ENCODE measurements around the gene BBLN. TPM values are rescaled to one million over a fixed set of nuclear protein-coding genes. Genes with fewer than 3 reads are reported as not detected.
"Not testable (repeated sequence)": the region's sequence is repeated elsewhere in the genome, so short reads cannot be mapped to it uniquely, and the experiment has no call there.

The BBLN gene
- total RNA-seq, 2 donors from 2014 or later = 208 to 329 TPM

DNA sequence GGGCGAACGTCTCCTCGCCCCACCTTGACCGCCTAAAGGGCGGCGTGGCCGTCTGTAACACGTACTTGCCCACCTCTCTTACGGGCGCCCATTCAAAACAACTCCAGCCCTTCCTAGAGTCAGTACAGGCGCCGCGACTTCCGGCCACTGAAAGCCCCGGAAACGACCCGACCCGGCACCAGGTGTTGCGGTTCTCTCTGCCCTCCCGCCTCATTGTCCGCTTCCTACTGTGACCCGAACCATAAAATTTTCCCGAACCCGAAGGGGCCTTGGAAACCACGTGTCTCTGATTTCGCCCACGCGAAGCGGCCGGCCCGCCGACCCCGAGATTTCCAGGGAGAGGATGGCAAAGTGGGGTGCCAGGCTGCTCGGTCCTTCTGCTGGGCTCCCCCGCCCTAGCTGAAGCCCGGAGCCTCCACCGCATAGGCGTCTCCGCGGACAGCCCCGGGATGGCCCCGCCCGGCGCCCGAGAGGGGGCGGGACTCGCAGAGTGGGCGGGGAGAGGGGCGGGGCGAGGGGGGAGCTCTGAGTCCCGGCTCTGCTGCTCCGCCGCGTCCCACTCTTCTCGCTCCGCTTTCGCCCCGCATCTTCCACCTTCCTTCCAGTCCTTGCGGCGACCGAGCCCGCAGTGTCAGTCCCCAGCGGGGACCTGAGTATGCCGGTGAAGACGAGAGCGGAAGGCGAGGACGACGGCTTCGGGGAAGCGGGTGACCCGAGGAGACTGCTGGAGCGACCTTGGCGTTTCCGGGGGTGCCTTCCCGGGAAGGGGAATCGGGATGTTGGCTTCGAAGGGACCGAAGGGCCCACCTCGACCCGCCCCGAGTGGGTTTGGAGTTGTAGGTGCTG lies 31.9 kb upstream of the BBLN start:
- Histone ChIP-seq H3K9me3 (no peaks in the 10 kb centered on the region), H3K27ac (peak overlapping the region; percentile 90 to 98), H3K27me3 (replicated peaks; ENCODE audit: insufficient read depth) (no peaks in the 10 kb centered on the region), H3K4me1 (ENCODE audit: control insufficient read depth in 1 of 2, low read depth in 2 of 2) (peaks cover 23 to 32% of the 10 kb centered on the region in 2 donors), H3K4me3 (peak overlapping the region; percentile 94), H3K36me3 (no peaks in the 10 kb centered on the region)
- TF ChIP-seq, protein P1, sequence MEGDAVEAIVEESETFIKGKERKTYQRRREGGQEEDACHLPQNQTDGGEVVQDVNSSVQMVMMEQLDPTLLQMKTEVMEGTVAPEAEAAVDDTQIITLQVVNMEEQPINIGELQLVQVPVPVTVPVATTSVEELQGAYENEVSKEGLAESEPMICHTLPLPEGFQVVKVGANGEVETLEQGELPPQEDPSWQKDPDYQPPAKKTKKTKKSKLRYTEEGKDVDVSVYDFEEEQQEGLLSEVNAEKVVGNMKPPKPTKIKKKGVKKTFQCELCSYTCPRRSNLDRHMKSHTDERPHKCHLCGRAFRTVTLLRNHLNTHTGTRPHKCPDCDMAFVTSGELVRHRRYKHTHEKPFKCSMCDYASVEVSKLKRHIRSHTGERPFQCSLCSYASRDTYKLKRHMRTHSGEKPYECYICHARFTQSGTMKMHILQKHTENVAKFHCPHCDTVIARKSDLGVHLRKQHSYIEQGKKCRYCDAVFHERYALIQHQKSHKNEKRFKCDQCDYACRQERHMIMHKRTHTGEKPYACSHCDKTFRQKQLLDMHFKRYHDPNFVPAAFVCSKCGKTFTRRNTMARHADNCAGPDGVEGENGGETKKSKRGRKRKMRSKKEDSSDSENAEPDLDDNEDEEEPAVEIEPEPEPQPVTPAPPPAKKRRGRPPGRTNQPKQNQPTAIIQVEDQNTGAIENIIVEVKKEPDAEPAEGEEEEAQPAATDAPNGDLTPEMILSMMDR (IDR thresholded peaks at IDR 0.05) = no peak
- DNase-seq (ENCODE audit: low spot score) (peak; percentile 51), ATAC-seq (ENCODE audit: insufficient number of reproducible peaks, low FRiP score, low read depth) (peak; percentile 92)

DNA sequence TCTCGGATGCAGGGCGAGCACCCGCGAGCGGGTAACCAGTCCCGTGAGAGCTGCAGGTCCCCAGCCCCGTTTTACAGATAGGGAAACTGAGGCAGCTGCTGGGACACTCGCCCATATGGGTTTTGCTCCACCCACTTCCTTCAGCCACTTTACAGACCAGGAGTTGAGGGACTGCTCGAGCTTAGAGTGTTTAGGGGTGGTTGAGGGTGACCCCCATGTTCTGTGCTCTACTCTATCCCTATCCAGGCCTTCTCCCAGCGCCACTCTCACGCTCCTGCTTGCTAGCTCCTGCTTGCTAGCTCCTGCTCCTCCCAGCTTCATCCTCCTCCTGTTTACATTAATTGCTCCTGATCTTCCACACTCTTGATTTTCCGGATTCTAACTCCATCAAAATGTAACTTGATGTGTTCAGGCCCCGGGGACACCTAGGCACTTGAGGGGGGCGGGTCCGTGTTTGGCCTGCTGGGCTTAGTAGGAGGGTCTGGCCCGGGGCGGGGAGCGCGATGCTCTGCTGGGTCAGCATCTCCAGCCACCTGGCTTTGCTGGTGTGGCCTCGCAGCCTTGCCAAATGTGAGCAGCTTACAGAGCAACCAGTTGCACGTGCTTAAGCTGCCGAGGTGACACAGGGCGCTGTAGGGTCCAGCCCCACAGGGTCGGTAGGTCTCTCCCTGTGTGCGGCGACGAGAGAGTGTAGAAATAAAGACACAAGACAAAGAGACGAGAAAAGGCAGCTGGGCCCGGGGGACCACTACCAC lies 31.1 kb upstream of the BBLN start:
- TF ChIP-seq, protein P1 (IDR thresholded peaks at IDR 0.05) = no peak
- H3K4me1 ChIP-seq (ENCODE audit: control insufficient read depth in 1 of 2, low read depth in 2 of 2) = peaks cover 23 to 32% of the 10 kb centered on the region in 2 donors
- H3K36me3 ChIP-seq = no peaks in the 10 kb centered on the region
- no peak for DNase-seq (ENCODE audit: low spot score)
- H3K27me3 ChIP-seq (replicated peaks; ENCODE audit: insufficient read depth) = no peaks in the 10 kb centered on the region
- no peak for ATAC-seq (ENCODE audit: insufficient number of reproducible peaks, low FRiP score, low read depth)
- H3K9me3 ChIP-seq = no peaks in the 10 kb centered on the region
- peak overlapping the region in 1 of 2 donors; percentile 90 for H3K27ac ChIP-seq
- H3K4me3 ChIP-seq = peak overlapping the region; percentile 94

DNA sequence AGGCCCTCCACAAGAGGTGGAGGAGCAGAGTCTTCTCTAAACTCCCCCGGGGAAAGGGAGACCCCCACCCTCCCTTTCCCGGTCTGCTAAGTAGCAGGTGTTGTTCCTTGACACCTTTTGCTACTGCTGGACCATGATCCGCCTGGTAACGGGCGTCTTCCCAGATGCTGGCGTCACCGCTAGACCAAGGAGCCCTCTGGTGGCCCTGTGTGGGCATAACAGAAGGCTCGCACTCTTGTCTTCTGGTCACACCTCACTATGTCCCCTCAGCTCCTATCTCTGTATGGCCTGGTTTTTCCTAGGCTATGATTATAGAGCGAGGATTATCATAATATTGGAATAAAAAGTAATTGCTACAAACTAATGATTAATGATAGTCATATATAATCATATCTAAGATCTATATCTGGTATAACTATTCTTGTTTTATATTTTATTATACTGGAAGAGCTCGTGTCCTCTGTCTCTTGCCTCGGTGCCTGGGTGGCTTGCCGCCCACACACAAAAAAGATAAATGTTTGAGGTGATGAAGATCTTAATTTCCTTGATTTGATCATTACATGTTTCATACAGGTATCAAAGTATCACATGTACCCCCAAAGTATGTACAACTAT lies 30.0 kb upstream of the BBLN start:
- not testable (repeated sequence) for H3K36me3 ChIP-seq; H3K4me3 ChIP-seq; H3K27ac ChIP-seq; ATAC-seq (ENCODE audit: insufficient number of reproducible peaks, low FRiP score, low read depth); H3K9me3 ChIP-seq; H3K27me3 ChIP-seq (replicated peaks; ENCODE audit: insufficient read depth); DNase-seq (ENCODE audit: low spot score)
- H3K4me1 ChIP-seq (ENCODE audit: control insufficient read depth in 1 of 2, low read depth in 2 of 2) = peaks cover 23 to 31% of the 10 kb centered on the region in 2 donors
- TF ChIP-seq, protein P1 (IDR thresholded peaks at IDR 0.05) = peak; percentile 55

- DNase-seq (ENCODE audit: low spot score) = not testable (repeated sequence)
- peaks cover 17 to 25% of the 10 kb centered on the region in 2 donors for H3K4me1 ChIP-seq (ENCODE audit: control insufficient read depth in 1 of 2, low read depth in 2 of 2)
Measured at GRCh38 chr9:128130651-128131050, 29.4 kb upstream of the BBLN start.

DNA sequence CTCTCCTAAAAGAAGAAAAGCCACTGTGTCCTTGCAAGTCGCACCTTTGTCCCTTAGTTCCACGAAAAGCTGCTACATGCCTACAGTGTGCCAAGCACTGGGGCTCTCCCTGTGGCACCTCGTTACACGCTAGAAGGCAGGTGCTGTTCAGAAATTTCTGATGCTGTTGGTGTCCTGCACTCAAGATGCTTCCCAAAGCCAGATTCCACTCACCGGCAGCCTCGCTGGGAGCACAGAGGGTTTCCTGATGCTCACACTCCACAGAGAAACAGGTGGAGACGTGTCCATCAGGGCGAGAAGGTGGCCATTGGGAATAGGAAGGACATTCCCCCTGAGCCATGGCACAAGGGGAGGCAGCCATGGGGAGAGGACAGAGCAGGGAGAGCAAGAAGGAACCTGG lies 28.7 kb upstream of the BBLN start:
- H3K27me3 ChIP-seq (replicated peaks; ENCODE audit: insufficient read depth); DNase-seq (ENCODE audit: low spot score); H3K36me3 ChIP-seq; H3K27ac ChIP-seq; H3K9me3 ChIP-seq; ATAC-seq (ENCODE audit: insufficient number of reproducible peaks, low FRiP score, low read depth); H3K4me3 ChIP-seq: not testable (repeated sequence)
- H3K4me1 ChIP-seq (ENCODE audit: control insufficient read depth in 1 of 2, low read depth in 2 of 2) = peaks cover 10 to 18% of the 10 kb centered on the region in 2 donors

More at GRCh38 chr9:128130651-128131050, 29.4 kb upstream of the BBLN start:
- not testable (repeated sequence) for H3K27ac ChIP-seq; H3K9me3 ChIP-seq; H3K36me3 ChIP-seq; H3K27me3 ChIP-seq (replicated peaks; ENCODE audit: insufficient read depth); H3K4me3 ChIP-seq; ATAC-seq (ENCODE audit: insufficient number of reproducible peaks, low FRiP score, low read depth)

GRCh38 chr9:128132139-128132538 lies 27.9 kb upstream of the BBLN start:
- DNase-seq (ENCODE audit: low spot score); H3K36me3 ChIP-seq; H3K4me3 ChIP-seq; ATAC-seq (ENCODE audit: insufficient number of reproducible peaks, low FRiP score, low read depth); H3K27me3 ChIP-seq (replicated peaks; ENCODE audit: insufficient read depth); H3K27ac ChIP-seq; H3K9me3 ChIP-seq: not testable (repeated sequence)
- H3K4me1 ChIP-seq (ENCODE audit: control insufficient read depth in 1 of 2, low read depth in 2 of 2) = peaks cover 6 to 11% of the 10 kb centered on the region in 2 donors

DNA sequence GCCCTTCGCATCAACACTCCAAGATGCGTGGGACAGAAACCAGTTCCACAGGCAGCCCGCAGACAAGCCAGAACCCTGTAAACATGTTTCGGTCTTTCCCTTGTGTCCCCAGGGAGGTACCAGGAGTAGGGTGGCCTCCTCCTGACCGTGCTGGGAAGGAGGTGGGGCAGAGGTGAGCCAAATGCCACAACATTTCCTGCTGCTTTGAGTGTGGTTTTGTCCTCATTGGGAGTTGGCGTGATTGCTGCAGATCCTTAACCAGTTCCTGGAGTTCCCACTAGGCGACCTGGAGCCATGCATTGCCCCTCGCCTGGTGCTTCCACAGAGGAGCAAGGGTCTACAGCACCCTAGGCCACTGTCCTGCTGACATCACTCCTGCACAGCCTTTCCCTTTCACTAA lies 24.5 kb upstream of the BBLN start:
- not testable (repeated sequence) for H3K27me3 ChIP-seq (replicated peaks; ENCODE audit: insufficient read depth); H3K36me3 ChIP-seq; H3K27ac ChIP-seq; H3K4me3 ChIP-seq; DNase-seq (ENCODE audit: low spot score); H3K4me1 ChIP-seq (ENCODE audit: control insufficient read depth in 1 of 2, low read depth in 2 of 2); ATAC-seq (ENCODE audit: insufficient number of reproducible peaks, low FRiP score, low read depth); H3K9me3 ChIP-seq

Data from thoracic aorta (tissue), 2 donors.